ENCODE results near the gene DDX23. TPM values are rescaled to one million over a fixed set of nuclear protein-coding genes. Genes with fewer than 3 reads are reported as not detected.

Gene DDX23
- total RNA-seq, 1 experiment from 2014 or later, result 98.1 TPM

DNA sequence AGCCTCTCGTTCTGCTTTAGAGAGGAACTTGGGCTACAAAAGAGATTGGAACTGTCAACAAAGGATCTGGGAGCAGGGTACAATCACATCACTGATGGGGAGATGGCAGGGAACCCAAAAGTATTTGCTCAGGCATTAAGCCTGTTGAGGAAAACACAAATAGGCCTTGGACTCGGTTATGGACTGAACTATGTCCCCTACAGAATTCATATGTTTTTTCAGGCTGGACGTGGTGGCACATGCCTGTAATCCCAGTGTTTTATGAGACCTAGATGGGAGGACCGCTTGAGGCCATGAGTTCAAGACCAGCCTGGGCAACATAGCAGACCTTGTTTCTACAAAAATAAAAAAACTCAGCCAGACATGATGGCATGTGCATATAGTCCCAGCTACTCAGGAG lies 13.9 kb downstream of the DDX23 start:
- no peaks in the 10 kb centered on the region for H3K79me1 ChIP-seq (ENCODE audit: insufficient read depth, low read depth, low read length, poor library complexity, severe bottlenecking)
- Mint-ChIP-seq H3K36me3 (ENCODE audit: insufficient read depth in 1 of 3, low read depth in 3 of 3) (peaks cover 53 to 84% (median 83%) of the 10 kb centered on the region in 3 experiments; a peak in 6 of 7 replicates), H3K4me1 (no peaks in the 10 kb centered on the region), H3K4me3 (no peak overlapping the region), H3K9me3 (no peaks in the 10 kb centered on the region), H3K27me3 (ENCODE audit: low read depth) (no peaks in the 10 kb centered on the region), H3K27ac (no peak overlapping the region)
- no peak overlapping the region for H4K8ac ChIP-seq (replicated peaks; ENCODE audit: insufficient read length, low read depth, low read length)
- H3K9me3 ChIP-seq (ENCODE audit: control insufficient read depth, low read depth, low read length), result no peaks in the 10 kb centered on the region
- no peak overlapping the region for H3K27ac ChIP-seq (ENCODE audit: insufficient read length, low read depth, low read length)
- H2AK5ac ChIP-seq (ENCODE audit: insufficient read length, low read length), result no peak overlapping the region
- no peak overlapping the region for H3K18ac ChIP-seq (ENCODE audit: insufficient read length, low read depth, low read length)
- H2BK20ac ChIP-seq (ENCODE audit: low read depth, low read length, poor library complexity, severe bottlenecking), result no peak overlapping the region
- no peak overlapping the region for H4K5ac ChIP-seq (ENCODE audit: insufficient read length, low read depth, low read length)
- H4K20me1 ChIP-seq (ENCODE audit: control insufficient read depth, insufficient read depth, insufficient read length), result no peaks in the 10 kb centered on the region
- H3K79me2 ChIP-seq (ENCODE audit: insufficient read depth, low read length), result no peaks in the 10 kb centered on the region
- no peak overlapping the region for H3K56ac ChIP-seq (ENCODE audit: insufficient read length, low read depth, low read length)
- H2BK12ac ChIP-seq (ENCODE audit: insufficient read length, low read depth, low read length), result no peak overlapping the region
- H3K27me3 ChIP-seq (ENCODE audit: insufficient read depth, low read length), result no peaks in the 10 kb centered on the region
- H3K23me2 ChIP-seq (ENCODE audit: insufficient read length, low read depth, low read length, poor library complexity, severe bottlenecking), result no peaks in the 10 kb centered on the region
- H2BK5ac ChIP-seq (ENCODE audit: insufficient read length, low read length), result no peak overlapping the region
- no peak overlapping the region for H3K4ac ChIP-seq (ENCODE audit: low read depth, low read length)
- H3K9ac ChIP-seq (ENCODE audit: extremely low read depth, insufficient read length, low read length), result no peak overlapping the region
- no peak overlapping the region for H2BK15ac ChIP-seq (ENCODE audit: low read depth, low read length)
- H3K4me1 ChIP-seq (ENCODE audit: insufficient read depth, low read length), result no peaks in the 10 kb centered on the region
- no peak overlapping the region for H3K14ac ChIP-seq (ENCODE audit: insufficient read depth, low read length)
- H2AFZ ChIP-seq (ENCODE audit: low read length), result no peak overlapping the region
- TF ChIP-seq, protein P1, sequence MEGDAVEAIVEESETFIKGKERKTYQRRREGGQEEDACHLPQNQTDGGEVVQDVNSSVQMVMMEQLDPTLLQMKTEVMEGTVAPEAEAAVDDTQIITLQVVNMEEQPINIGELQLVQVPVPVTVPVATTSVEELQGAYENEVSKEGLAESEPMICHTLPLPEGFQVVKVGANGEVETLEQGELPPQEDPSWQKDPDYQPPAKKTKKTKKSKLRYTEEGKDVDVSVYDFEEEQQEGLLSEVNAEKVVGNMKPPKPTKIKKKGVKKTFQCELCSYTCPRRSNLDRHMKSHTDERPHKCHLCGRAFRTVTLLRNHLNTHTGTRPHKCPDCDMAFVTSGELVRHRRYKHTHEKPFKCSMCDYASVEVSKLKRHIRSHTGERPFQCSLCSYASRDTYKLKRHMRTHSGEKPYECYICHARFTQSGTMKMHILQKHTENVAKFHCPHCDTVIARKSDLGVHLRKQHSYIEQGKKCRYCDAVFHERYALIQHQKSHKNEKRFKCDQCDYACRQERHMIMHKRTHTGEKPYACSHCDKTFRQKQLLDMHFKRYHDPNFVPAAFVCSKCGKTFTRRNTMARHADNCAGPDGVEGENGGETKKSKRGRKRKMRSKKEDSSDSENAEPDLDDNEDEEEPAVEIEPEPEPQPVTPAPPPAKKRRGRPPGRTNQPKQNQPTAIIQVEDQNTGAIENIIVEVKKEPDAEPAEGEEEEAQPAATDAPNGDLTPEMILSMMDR (conservative IDR thresholded peaks at IDR 0.05), result no peak
- H2BK120ac ChIP-seq (ENCODE audit: low read depth, low read length, poor library complexity, severe bottlenecking), result no peak overlapping the region
- H4K91ac ChIP-seq (ENCODE audit: insufficient read length, low read depth, low read length), result no peak overlapping the region
- no peak overlapping the region for H3T11ph ChIP-seq (ENCODE audit: low read length)
- DNase-seq, result no peak
- H3K4me2 ChIP-seq (ENCODE audit: insufficient read depth, insufficient read length, low read length), result no peak overlapping the region
- WGBS (ENCODE audit: extremely low coverage, insufficient read length, low lambda C conversion rate), result no CpG with 5 or more reads among the region's 4 CpGs
- H3K23ac ChIP-seq (ENCODE audit: insufficient read length, low read depth, low read length), result no peak overlapping the region

All from H9 (cell line).